GM12872 (cell line): Measurements from ENCODE around the gene TBC1D10A.

ENCODE experiments used
- CTCF ChIP-seq: IDR thresholded peaks from 3 replicates; pipeline ENCODE4 v1.5.1; 2011; ENCODE audit warnings: low read depth, mild to moderate bottlenecking, low read length, moderate library complexity; ENCODE audit not compliant: insufficient read depth

TBC1D10A gene

GRCh38 chr22:30368420-30368819 lies 41.7 kb upstream of the TBC1D10A start:
- TF ChIP-seq CTCF = no peak

- no peak for TF ChIP-seq CTCF
Measured at GRCh38 chr22:30365891-30366290, 39.1 kb upstream of the TBC1D10A start.

- no peak for TF ChIP-seq CTCF
Measured at GRCh38 chr22:30362651-30363281, 36.0 kb upstream of the TBC1D10A start.

GRCh38 chr22:30361916-30362650 lies 35.3 kb upstream of the TBC1D10A start:
- TF ChIP-seq CTCF = no peak

GRCh38 chr22:30358541-30358940 lies 31.8 kb upstream of the TBC1D10A start:
- no peak for TF ChIP-seq CTCF

- no peak for TF ChIP-seq CTCF
Measured at GRCh38 chr22:30357650-30358215, 31.0 kb upstream of the TBC1D10A start.

GRCh38 chr22:30357236-30357570 lies 30.5 kb upstream of the TBC1D10A start:
- TF ChIP-seq CTCF = no peak
